Bronchial epithelial cell (primary cell): ENCODE results near the gene NLRP9. TPM values are rescaled to one million over a fixed set of nuclear protein-coding genes. Genes with fewer than 3 reads are reported as not detected.
"Not testable (repeated sequence)": the region's sequence is repeated elsewhere in the genome, so short reads cannot be mapped to it uniquely, and the experiment has no call there.

Experiments used
- DNase-seq: peaks from one replicate; pipeline ENCODE4 v3.0.0-alpha.2; 2010; ENCODE audit warnings: low read depth
- FAIRE-seq: peaks from 2 replicates; lab custom pipeline; 2011; peaks lifted over from hg19 to GRCh38; lab: Jason Lieb, UNC
- H3K27me3 ChIP-seq: 2 replicates; pipeline ENCODE4 v1.5.1; 2011; ENCODE audit warnings: low read length; ENCODE audit not compliant: control insufficient read depth, insufficient read depth
- H3K36me3 ChIP-seq: 2 replicates; pipeline ENCODE4 v1.5.1; 2011; ENCODE audit warnings: low read length; ENCODE audit not compliant: control insufficient read depth, insufficient read depth
- H3K4me3 ChIP-seq: 2 replicates; pipeline ENCODE4 v1.5.1; 2011; ENCODE audit warnings: mild to moderate bottlenecking, low read depth, low read length, control low read depth
- total RNA-seq: library from RNA; depleted of rRNA; stranded (reverse); fragments of >200 nt; gene quantifications from 2 replicates; pipeline ENCODE4 v1.2.1, GENCODE V29; 2014
- TF ChIP-seq, protein P1 (sequence below): IDR thresholded peaks from 2 replicates; pipeline ENCODE4 v1.5.1; 2011; ENCODE audit warnings: mild to moderate bottlenecking, moderate library complexity, low read length, control low read depth, inconsistent platforms; ENCODE audit not compliant: insufficient read depth, severe bottlenecking

NLRP9 gene
- not detected in 2 replicates for total RNA-seq

GRCh38 chr19:55738302-55738701 lies at the start of gene NLRP9:
NLRP9 (minus strand) TSS chr19:55738402; CDS start chr19:55738374, 28 bp downstream.
- FAIRE-seq (no peak), DNase-seq (no peak)
- H3K36me3 ChIP-seq: no peaks in the 10 kb centered on the region
- H3K4me3 ChIP-seq: no peak within 1 kb of the TSS
- TF ChIP-seq, protein P1, sequence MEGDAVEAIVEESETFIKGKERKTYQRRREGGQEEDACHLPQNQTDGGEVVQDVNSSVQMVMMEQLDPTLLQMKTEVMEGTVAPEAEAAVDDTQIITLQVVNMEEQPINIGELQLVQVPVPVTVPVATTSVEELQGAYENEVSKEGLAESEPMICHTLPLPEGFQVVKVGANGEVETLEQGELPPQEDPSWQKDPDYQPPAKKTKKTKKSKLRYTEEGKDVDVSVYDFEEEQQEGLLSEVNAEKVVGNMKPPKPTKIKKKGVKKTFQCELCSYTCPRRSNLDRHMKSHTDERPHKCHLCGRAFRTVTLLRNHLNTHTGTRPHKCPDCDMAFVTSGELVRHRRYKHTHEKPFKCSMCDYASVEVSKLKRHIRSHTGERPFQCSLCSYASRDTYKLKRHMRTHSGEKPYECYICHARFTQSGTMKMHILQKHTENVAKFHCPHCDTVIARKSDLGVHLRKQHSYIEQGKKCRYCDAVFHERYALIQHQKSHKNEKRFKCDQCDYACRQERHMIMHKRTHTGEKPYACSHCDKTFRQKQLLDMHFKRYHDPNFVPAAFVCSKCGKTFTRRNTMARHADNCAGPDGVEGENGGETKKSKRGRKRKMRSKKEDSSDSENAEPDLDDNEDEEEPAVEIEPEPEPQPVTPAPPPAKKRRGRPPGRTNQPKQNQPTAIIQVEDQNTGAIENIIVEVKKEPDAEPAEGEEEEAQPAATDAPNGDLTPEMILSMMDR: no peak
- no peaks in the 10 kb centered on the region for H3K27me3 ChIP-seq

DNA sequence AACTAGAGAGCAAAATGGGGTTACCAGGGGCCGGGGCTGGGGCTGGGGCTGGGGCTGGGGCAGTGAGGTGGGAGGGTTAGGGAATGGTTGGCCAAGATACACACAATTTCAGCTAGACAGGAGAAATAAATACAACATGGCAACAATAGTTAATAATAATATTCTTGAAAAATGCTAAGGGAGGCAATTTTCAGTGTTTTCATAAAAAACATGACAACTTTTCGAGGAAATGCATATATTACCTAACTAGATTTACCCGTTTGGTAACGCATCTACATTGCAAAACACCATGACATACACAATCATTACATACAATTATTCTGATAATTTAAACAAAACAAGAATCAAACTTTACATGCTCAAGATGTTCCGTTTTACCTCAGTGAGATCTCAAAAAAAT lies 42.9 kb upstream of the NLRP9 start:
- Histone ChIP-seq H3K27me3 (no peaks in the 10 kb centered on the region), H3K36me3 (no peaks in the 10 kb centered on the region), H3K4me3 (no peak overlapping the region)
- TF ChIP-seq, protein P1: no peak
- FAIRE-seq (no peak), DNase-seq (no peak)

DNA sequence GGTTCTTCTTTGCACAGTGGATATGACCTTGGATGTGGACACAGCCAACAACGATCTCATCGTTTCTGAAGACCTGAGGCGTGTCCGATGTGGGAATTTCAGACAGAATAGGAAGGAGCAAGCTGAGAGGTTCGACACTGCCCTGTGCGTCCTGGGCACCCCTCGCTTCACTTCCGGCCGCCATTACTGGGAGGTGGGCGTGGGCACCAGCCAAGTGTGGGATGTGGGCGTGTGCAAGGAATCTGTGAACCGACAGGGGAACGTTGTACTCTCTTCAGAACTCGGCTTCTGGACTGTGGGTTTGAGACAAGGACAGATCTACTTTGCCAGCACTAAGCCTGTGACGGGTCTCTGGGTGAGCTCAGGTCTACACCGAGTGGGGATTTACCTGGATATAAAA lies 40.1 kb upstream of the NLRP9 start:
- H3K27me3 ChIP-seq: no peaks in the 10 kb centered on the region
- TF ChIP-seq, protein P1: no peak
- FAIRE-seq: no peak
- H3K36me3 ChIP-seq: no peaks in the 10 kb centered on the region
- DNase-seq: no peak
- no peak overlapping the region for H3K4me3 ChIP-seq

GRCh38 chr19:55777528-55777927 lies 39.3 kb upstream of the NLRP9 start:
- DNase-seq: no peak
- H3K4me3 ChIP-seq: no peak overlapping the region
- FAIRE-seq: no peak
- TF ChIP-seq, protein P1: no peak
- H3K36me3 ChIP-seq: no peaks in the 10 kb centered on the region
- no peaks in the 10 kb centered on the region for H3K27me3 ChIP-seq

- not testable (repeated sequence) for DNase-seq, H3K4me3 ChIP-seq, H3K27me3 ChIP-seq, FAIRE-seq, H3K36me3 ChIP-seq
These were observed 31.4 kb upstream of the NLRP9 start for GRCh38 chr19:55769632-55770031.

DNA sequence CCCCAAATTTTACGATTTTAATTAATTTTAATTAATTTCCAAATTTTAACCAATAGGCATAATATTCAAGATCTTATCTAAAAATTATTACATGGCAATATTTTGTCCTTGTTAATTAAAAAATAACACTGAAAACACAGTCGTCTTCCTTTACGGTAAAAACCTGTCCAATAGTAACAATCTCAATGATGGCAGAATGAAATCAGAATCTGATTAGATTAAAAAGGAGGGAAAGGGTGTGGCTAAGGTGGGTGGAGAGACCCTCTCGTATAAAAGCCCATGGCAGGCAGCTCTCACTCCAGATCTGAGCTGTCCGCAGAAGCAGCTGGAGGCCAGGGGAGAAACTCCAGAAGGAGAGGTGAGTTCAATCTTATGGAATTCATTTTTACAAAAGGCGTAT lies 30.6 kb upstream of the NLRP9 start, which contains the start of gene RFPL4AL1:
Gene RFPL4AL1, plus strand, starts transcription at position 301 of the 400 bp plus-strand sequence. CDS start 2,687 bp downstream, outside the sequence.
- H3K27me3 ChIP-seq, H3K36me3 ChIP-seq, DNase-seq, FAIRE-seq, H3K4me3 ChIP-seq: not testable (repeated sequence)

DNA sequence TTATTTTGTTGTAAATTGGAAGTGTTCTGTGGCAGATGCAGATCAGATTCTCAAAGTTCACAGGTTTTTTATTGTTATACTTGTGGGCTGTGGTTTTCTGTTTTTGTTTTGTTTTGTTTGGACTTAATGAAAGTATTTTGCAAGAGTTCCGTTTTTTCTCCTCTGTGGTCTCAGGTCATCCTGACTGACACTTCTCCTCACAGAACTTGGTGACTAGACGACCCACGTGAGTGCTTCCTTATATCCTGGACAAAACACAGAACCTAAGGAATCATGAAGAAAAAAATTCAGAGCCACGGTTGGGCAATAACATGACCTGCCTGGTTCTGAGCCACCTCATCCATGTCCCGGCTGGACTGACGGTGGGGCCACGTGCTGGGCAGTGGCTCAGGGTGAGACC lies 28.3 kb upstream of the NLRP9 start:
- FAIRE-seq: no peak
- TF ChIP-seq, protein P1: no peak
- H3K27me3 ChIP-seq: no peaks in the 10 kb centered on the region
- no peak overlapping the region for H3K4me3 ChIP-seq
- DNase-seq: no peak
- no peaks in the 10 kb centered on the region for H3K36me3 ChIP-seq

- H3K36me3 ChIP-seq, H3K27me3 ChIP-seq, DNase-seq, H3K4me3 ChIP-seq, FAIRE-seq: not testable (repeated sequence)
These were observed 20.6 kb upstream of the NLRP9 start, which contains the start of gene RFPL4A for GRCh38 chr19:55758797-55759196. RFPL4A (plus strand) TSS chr19:55759097; CDS start chr19:55761801, 2,704 bp downstream.

- not testable (repeated sequence) for H3K4me3 ChIP-seq, H3K27me3 ChIP-seq, DNase-seq, H3K36me3 ChIP-seq, FAIRE-seq
These were observed 18.6 kb upstream of the NLRP9 start for GRCh38 chr19:55756808-55757207.
